K562 (cell line): ENCODE results near the gene EXTL1. TPM values are rescaled to one million over a fixed set of nuclear protein-coding genes. Genes with fewer than 3 reads are reported as not detected.

Source experiments
- ATAC-seq: fragments of 200-7000 bp; cut with Tn5 transposase; 3 replicates; pipeline ENCODE4 v1.9.1; 2020; ENCODE audit warnings: moderate library complexity
- BruUV-seq: library from RNA; stranded (reverse); fragments of 400-500 nt; replicated peaks from 2 replicates; lab custom pipeline; 2021; lab: Mats Ljungman, UMichigan
- CTCF ChIA-PET: fragments of 300-600 bp; formaldehyde crosslinking; extraction: SDS; loops from one replicate; lab custom pipeline; 2021; ENCODE audit warnings: low intra/inter-chr PET ratio; lab: Yijun Ruan, JAX
- POLR2A ChIA-PET: fragments of 300-600, 350-650 bp; sonication (Branson Sonifier 250); formaldehyde crosslinking; extraction: SDS; loops from one replicate; lab custom pipeline; 2021; ENCODE audit warnings: antibody characterized with exemption, inconsistent platforms; lab: Yijun Ruan, JAX
- DNase-seq, 4 experiments: peaks; one replicate each; pipeline versions ENCODE4 v3.0.0 to v3.0.0-alpha.2; 2011 to 2018; ENCODE audit warnings: low spot score in 3 of 4, mixed read lengths in 3 of 4; ENCODE audit errors: extremely low read depth in 1 of 4
- FAIRE-seq: peaks from 2 replicates; lab custom pipeline; 2011; peaks lifted over from hg19 to GRCh38; lab: Jason Lieb, UNC
- H2AFZ ChIP-seq: 2 replicates; pipeline ENCODE4 v1.6.0; 2011; ENCODE audit warnings: low read depth, low read length, control low read depth, inconsistent platforms
- H3K27ac ChIP-seq: fragments of 200-600 bp; 3 replicates; pipeline ENCODE4 v1.8.0; 2011; ENCODE audit warnings: low read depth, mild to moderate bottlenecking, control low read depth, inconsistent platforms, low read length, moderate library complexity, mixed read lengths; ENCODE audit errors: extremely low read depth
- H3K27me3 ChIP-seq, 2 experiments: fragments of 300-600 bp in 1 of 2; 2 replicates in 1 of 2; 3 replicates in 1 of 2; pipeline versions ENCODE4 v1.6.0 to v1.8.0; 2011; ENCODE audit warnings: inconsistent platforms in 2 of 2, low read length in 2 of 2, mild to moderate bottlenecking in 1 of 2, mixed read lengths in 1 of 2, moderate library complexity in 1 of 2; ENCODE audit not compliant: control insufficient read depth in 2 of 2, insufficient read depth in 2 of 2
- H3K36me3 ChIP-seq: fragments of 300-600 bp; 3 replicates; pipeline ENCODE4 v1.8.0; 2011; ENCODE audit warnings: mild to moderate bottlenecking, low read length, inconsistent platforms; ENCODE audit not compliant: control insufficient read depth, insufficient read depth
- H3K4me1 ChIP-seq, 2 experiments: fragments of 200-600 bp in 1 of 2; replicated peaks in 1 of 2; 2 replicates in 1 of 2; 3 replicates in 1 of 2; pipeline versions ENCODE4 v1.5.1 to v1.8.0; 2011; ENCODE audit warnings: inconsistent platforms in 2 of 2, low read length in 2 of 2, mild to moderate bottlenecking in 1 of 2, mixed read lengths in 1 of 2, moderate library complexity in 1 of 2; ENCODE audit not compliant: control insufficient read depth in 2 of 2, insufficient read depth in 2 of 2
- H3K4me2 ChIP-seq: 2 replicates; pipeline ENCODE4 v1.6.1; 2011; ENCODE audit warnings: low read length, control low read depth, inconsistent platforms, mixed read lengths; ENCODE audit not compliant: insufficient read depth
- H3K4me3 ChIP-seq: fragments of 200-600 bp; sonication (generic), shearing (Covaris generic); 2 replicates; pipeline ENCODE4 v1.5.1; 2016; ENCODE audit warnings: control low read depth, inconsistent platforms
- H3K79me2 ChIP-seq: fragments of 200-600 bp; 3 replicates; pipeline ENCODE4 v1.8.0; 2011; ENCODE audit warnings: low read length, inconsistent platforms; ENCODE audit not compliant: control insufficient read depth, insufficient read depth
- H3K9ac ChIP-seq, 2 experiments: 2 replicates each; pipeline versions ENCODE4 v1.6.0 to v1.6.1; 2011; ENCODE audit warnings: low read depth in 2 of 2, low read length in 2 of 2, control low read depth in 1 of 2, inconsistent platforms in 1 of 2, mild to moderate bottlenecking in 1 of 2, mixed read lengths in 1 of 2; ENCODE audit not compliant: insufficient read depth in 1 of 2
- H3K9me1 ChIP-seq: one replicate; pipeline ENCODE4 v1.6.0; 2011; ENCODE audit warnings: inconsistent platforms, mild to moderate bottlenecking, low read length, moderate library complexity; ENCODE audit not compliant: control insufficient read depth, insufficient read depth
- H3K9me3 ChIP-seq: replicated peaks from 2 replicates; pipeline ENCODE4 v1.5.1; 2011; ENCODE audit warnings: low read depth, low read length, inconsistent platforms; ENCODE audit not compliant: control insufficient read depth, insufficient read depth
- H4K20me1 ChIP-seq: replicated peaks from 2 replicates; pipeline ENCODE4 v1.6.1; 2011; ENCODE audit warnings: low read length, inconsistent platforms, mixed read lengths; ENCODE audit not compliant: control insufficient read depth, insufficient read depth
- RBM22 ChIP-seq: fragments of 200-400 bp; formaldehyde crosslinking; IDR thresholded peaks from 2 replicates; pipeline ENCODE4 v1.6.1; 2018; ENCODE audit warnings: low read length, low read depth; ENCODE audit not compliant: poor library complexity, severe bottlenecking
- ZNF232 ChIP-seq: sonication (generic); formaldehyde crosslinking; IDR thresholded peaks from 2 replicates; pipeline ENCODE4 v1.8.0; 2022; ENCODE audit warnings: mild to moderate bottlenecking, missing genetic modification reagents
- WGBS: fragments of 100-300 bp; shearing (Covaris generic); methylation state at CpG from one replicate; pipeline ENCODE4 v1.1.6; 2016; ENCODE audit warnings: low coverage, mixed read lengths; ENCODE audit not compliant: insufficient coverage; ENCODE audit errors: missing lambda C conversion rate; 5-methylcytosine and 5-hydroxymethylcytosine counted together
- in situ Hi-C: fragments of 300-500 bp; cut with MboI; formaldehyde crosslinking; loops from 4 replicates; pipeline ENCODE4 v1.15.0; 2018; ENCODE audit warnings: inconsistent platforms, mixed read lengths
- intact Hi-C: fragments of 100-400 bp; cut with micrococcal nuclease; formaldehyde crosslinking; loops from 2 replicates; pipeline ENCODE4 v1.14.2; 2022
- polyA plus RNA-seq, 8 experiments: library from polyadenylated mRNA; depleted of rRNA in 4 of 8; stranded (reverse) in 5 of 8; unstranded in 3 of 8; fragments of >200 nt; fragmentation: Nextera tagmentation in 2 of 8; fragmentation: Illumina TruSeq in 1 of 8; extraction: Ambion mirVana in 2 of 8; extraction: Trizol in 1 of 8; gene quantifications; 2 replicates each; pipeline versions ENCODE4 v1.2.1 to v1.2.3, GENCODE V29; 2011 to 2014; ENCODE audit warnings: inconsistent platforms in 1 of 8, missing spikeins in 1 of 8
- total RNA-seq, 7 experiments: library from RNA; depleted of rRNA in 6 of 7; stranded (reverse); fragments of >200 nt in 6 of 7; fragmentation: Illumina TruSeq in 2 of 7; extraction: Trizol in 2 of 7; gene quantifications; 2 replicates each; pipeline versions ENCODE4 v1.2.1 to v1.2.3, GENCODE V29; 2011 to 2021; ENCODE audit warnings: low replicate concordance in 1 of 7
- TF ChIP-seq, protein P1 (sequence below): fragments of 450-650 bp; IDR thresholded peaks from 2 replicates; pipeline ENCODE4 v1.6.1; 2017; ENCODE audit warnings: antibody characterized with exemption, mild to moderate bottlenecking

Gene EXTL1
- total and polyA plus RNA-seq, 9 of the 15 experiments (the other 6 are each of a cell fraction or from before 2014, with no cell fraction given), result 0.04 to 0.23 (median 0.08) TPM; not detected in 3

DNA sequence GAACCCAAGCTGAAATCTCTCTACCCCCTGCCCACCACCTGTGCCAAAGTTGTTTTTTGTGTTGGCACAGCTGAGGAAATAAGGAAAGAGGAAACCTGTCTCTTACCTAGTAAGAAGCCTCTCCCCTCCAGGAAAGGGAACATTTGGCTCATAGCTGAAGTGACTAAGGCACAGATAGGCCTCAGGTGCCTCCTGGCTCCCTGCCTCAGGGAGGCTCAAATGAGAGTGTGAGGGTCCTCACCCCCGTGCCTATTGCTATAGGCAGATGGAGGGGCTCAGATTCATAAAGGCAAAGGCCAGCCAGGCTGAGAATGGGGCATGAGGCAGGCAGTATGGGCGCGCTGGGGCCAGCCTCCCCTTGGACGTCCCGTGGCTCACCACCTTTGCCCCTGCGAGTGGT lies 16.9 kb downstream of the EXTL1 start:
- no peak overlapping the region for H3K4me2 ChIP-seq
- TF ChIP-seq RBM22, result no peak
- TF ChIP-seq ZNF232 (CRISPR knock-in tag), result no peak
- TF ChIP-seq, protein P1, sequence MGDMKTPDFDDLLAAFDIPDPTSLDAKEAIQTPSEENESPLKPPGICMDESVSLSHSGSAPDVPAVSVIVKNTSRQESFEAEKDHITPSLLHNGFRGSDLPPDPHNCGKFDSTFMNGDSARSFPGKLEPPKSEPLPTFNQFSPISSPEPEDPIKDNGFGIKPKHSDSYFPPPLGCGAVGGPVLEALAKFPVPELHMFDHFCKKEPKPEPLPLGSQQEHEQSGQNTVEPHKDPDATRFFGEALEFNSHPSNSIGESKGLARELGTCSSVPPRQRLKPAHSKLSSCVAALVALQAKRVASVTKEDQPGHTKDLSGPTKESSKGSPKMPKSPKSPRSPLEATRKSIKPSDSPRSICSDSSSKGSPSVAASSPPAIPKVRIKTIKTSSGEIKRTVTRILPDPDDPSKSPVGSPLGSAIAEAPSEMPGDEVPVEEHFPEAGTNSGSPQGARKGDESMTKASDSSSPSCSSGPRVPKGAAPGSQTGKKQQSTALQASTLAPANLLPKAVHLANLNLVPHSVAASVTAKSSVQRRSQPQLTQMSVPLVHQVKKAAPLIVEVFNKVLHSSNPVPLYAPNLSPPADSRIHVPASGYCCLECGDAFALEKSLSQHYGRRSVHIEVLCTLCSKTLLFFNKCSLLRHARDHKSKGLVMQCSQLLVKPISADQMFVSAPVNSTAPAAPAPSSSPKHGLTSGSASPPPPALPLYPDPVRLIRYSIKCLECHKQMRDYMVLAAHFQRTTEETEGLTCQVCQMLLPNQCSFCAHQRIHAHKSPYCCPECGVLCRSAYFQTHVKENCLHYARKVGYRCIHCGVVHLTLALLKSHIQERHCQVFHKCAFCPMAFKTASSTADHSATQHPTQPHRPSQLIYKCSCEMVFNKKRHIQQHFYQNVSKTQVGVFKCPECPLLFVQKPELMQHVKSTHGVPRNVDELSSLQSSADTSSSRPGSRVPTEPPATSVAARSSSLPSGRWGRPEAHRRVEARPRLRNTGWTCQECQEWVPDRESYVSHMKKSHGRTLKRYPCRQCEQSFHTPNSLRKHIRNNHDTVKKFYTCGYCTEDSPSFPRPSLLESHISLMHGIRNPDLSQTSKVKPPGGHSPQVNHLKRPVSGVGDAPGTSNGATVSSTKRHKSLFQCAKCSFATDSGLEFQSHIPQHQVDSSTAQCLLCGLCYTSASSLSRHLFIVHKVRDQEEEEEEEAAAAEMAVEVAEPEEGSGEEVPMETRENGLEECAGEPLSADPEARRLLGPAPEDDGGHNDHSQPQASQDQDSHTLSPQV, result 0 out of 2 replicates have a peak, but pooled peaks have one; percentile 20
- ChIA-PET POLR2A (interaction anchor here (0.6 to 1.9 kb wide), 8 partner anchors 16 to 106 kb away, joined by 3 to 8 read pairs (median 4); no protein-coding TSS in a partner anchor), CTCF (interaction anchor here (3.9 kb wide), 1 partner anchor 106 kb away, joined by 65 read pairs; no protein-coding TSS in a partner anchor)
- BruUV-seq, result no TSS peak
- H3K9ac ChIP-seq, result peak overlapping the region in 1 of 2 experiments; percentile 86; a peak in 3 of 4 replicates
- H3K9me3 ChIP-seq, result no peaks in the 10 kb centered on the region
- FAIRE-seq (no peak), ATAC-seq (no peak), DNase-seq (no peak)
- peaks cover 27 to 55% of the 10 kb centered on the region in 2 experiments for H3K4me1 ChIP-seq
- H2AFZ ChIP-seq, result no peak overlapping the region
- H3K79me2 ChIP-seq, result peaks cover 8% of the 10 kb centered on the region; the same call in 2 of the 3 replicates
- H3K36me3 ChIP-seq, result no peaks in the 10 kb centered on the region
- H3K4me3 ChIP-seq, result no peak overlapping the region
- WGBS, result 84% methylated on average over 6 of the region's 6 CpGs
- intact Hi-C loops (no loop called here), in situ Hi-C loops (no loop called here)
- H3K9me1 ChIP-seq, result no peaks in the 10 kb centered on the region
- H4K20me1 ChIP-seq, result no peaks in the 10 kb centered on the region
- no peak overlapping the region for H3K27ac ChIP-seq
- no peaks in the 10 kb centered on the region for H3K27me3 ChIP-seq
